GM19035 (cell line): Measurements from ENCODE around the gene ARHGEF10L.
"Not testable (repeated sequence)": the region's sequence is repeated elsewhere in the genome, so short reads cannot be mapped to it uniquely, and the experiment has no call there.

Source experiments
- ATAC-seq: cut with Tn5 transposase; IDR thresholded peaks from one replicate; pipeline ENCODE4 v1.9.1; 2021; ENCODE audit not compliant: unreplicated experiment

The ARHGEF10L gene

DNA sequence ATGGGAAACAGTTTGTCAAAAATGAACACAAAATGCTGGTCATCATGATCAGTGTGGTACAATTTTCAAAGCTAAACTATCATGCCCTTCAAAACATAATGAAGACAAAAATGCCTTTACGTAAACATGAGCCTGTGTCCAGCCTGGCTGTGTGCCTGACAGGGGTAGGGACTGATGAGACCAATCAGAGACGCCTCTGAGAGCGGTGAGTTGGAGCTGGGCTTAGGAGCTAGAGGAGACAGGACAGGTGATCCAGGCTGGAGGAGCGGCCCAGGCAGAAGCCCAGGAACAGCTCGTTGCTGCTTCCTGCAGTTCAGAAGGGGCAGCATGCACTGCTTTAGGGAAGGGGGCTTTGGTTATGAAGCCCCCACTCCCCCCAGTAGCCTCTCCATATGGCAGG lies 70.0 kb downstream of the ARHGEF10L start:
- no peak for ATAC-seq

DNA sequence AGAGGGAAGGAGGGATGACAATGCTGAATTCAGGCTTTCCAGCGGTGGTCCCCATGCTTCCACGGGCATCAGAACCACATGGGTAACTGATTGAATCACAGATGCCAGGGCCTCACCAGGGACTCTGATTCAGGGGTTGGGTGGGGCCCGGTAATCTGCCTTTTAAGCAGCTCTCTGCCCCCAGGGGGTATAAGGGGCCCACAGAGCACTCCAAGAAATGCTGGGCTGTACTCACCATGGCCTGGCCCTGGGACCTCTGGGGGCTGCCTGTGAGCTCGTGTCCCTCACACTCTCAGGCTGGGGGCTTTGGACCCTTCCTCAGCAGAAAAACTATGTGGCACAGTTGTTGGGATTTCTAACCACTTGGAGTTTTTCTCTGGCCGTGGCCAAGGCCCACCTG lies 70.6 kb downstream of the ARHGEF10L start:
- ATAC-seq = no peak

DNA sequence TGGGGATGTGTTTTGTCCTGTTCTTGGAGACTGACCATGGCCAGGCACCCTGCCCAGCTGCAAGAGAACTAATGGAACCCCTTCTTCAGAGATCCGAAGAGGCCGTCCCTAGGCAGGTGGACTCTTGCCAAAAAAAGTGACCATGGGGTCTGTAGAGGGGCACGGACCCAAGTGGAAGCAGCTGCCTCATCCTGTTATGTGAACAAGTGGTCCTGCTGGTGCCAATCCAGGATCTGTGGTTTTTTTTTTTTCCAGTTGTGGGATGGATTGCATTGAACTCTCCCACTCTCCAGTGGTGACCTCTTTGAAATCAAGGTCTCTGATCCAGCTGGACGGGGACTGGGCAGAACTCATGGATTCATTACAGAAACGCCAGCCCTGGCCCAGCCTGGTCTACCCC lies 71.2 kb downstream of the ARHGEF10L start:
- no peak for ATAC-seq

DNA sequence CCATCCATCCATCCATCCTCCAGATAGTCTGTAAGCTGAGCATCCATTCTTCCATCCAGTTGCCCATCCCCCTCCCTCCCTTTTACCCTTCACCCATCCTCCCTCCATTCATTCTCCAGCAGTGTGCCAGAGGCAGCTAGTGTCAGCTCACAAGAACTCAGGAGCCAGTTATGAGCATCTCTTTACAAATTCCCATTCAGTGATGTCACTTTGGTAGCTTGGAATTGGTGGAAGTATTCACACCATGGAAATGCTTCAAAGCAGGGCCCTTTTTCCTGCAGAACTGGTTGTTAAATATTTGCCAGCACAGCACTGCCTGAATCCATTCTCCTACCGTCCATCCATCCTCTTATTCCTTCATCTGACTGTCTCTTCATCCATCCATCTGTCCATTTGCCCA lies 72.5 kb downstream of the ARHGEF10L start:
- no peak for ATAC-seq

DNA sequence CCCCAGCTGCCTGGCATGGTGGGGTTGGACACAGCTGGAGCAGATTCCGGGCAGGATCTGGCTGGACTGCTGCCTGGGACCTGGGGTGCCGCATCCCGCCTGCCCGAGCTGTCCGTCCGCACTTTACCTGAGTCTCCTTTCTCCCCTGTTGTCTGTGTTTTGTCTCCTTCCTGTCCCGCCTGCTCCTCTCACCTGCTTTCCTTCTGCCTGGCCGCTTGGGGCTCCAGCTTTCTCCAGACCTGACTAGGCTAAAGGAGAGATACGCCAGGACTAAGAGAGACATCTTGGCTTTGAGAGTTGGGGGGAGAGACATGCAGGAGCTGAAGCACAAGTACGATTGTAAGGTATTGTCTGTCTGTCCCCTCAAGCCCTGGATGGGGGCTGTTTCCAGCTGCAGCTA lies 73.3 kb downstream of the ARHGEF10L start:
- ATAC-seq = no peak

DNA sequence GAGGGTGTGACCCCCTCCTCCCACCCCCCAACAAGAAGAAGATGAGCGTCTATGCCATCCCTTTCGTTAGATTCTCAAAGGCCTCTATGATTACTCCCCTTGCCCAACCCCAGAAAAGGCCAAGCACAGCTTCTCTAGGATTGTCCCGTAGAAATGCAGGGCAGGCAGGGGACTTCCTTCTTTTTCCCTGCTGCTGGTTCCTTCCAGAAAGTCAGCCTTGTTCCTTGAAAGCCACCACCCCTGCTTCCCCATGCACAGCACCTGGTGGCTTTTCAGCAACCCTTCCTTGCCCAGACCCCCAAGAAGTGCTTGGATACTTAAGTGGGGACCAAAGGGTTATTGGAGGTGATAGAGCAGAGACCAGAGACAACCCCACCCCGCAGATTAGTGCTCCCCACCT lies 75.1 kb downstream of the ARHGEF10L start:
- no peak for ATAC-seq

DNA sequence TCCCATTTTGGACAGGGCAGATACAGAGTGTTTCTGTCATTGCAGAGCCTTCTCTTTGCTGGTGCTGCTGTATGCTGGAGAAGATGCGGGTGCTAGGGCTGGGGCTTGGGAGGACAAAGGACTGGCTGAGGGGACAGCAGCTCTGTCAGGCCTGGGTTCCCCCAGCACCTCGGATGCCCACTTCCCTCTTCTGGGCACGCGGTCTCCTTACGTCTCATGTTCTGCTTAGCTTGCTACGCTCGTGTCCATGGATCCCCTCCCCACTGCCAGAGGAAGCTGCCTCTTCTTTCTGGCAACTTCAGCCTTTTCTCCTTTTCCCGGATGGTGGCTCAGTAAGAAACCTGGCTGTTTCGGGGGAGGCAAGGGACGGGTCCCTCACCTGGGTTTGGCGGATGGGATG lies 75.7 kb downstream of the ARHGEF10L start:
- ATAC-seq = no peak

DNA sequence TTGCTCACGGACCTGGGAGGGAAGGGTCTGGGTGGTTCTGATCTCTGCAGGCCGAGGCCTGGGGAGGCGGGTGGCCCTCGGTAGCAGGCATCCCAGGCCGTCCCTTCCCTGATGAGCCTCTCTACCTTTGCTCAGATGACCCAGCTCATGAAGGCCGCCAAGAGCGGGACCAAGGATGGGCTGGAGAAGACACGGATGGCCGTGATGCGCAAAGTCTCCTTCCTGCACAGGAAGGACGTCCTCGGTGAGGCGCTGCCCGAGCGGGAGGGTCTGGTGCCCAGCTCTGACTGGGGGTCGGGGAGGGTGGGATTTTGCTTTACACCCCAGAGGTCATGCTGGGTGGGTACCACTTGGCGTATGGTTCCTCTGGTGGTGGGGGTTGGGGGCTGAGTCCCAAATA lies 76.5 kb downstream of the ARHGEF10L start:
- no peak for ATAC-seq

DNA sequence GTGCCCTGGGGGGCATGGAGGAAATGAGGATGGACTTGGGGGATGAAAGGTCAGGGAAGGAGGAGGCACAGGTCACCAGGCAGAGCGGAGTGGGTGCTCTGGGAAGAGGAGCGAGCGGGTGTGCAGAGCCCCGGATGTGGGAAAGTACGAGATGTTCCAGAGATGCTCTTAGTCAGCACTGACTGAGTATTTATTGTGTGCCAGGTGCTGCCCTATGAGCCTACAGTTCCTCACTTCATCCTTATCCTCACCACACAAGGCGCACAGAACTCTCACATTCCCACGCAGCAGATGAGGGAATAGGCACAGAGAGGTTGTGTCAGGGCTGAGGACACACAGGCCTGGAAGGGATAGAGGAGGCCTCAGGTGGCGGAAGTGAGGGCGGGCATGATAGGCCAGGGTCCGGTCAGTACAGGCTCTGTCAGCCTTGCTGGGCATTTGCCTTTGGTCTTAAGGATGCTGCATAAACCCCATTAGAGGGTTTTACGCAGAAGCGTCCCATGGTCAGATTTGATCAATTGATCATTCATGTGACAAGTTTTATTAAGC lies 77.3 kb downstream of the ARHGEF10L start:
- ATAC-seq = no peak

DNA sequence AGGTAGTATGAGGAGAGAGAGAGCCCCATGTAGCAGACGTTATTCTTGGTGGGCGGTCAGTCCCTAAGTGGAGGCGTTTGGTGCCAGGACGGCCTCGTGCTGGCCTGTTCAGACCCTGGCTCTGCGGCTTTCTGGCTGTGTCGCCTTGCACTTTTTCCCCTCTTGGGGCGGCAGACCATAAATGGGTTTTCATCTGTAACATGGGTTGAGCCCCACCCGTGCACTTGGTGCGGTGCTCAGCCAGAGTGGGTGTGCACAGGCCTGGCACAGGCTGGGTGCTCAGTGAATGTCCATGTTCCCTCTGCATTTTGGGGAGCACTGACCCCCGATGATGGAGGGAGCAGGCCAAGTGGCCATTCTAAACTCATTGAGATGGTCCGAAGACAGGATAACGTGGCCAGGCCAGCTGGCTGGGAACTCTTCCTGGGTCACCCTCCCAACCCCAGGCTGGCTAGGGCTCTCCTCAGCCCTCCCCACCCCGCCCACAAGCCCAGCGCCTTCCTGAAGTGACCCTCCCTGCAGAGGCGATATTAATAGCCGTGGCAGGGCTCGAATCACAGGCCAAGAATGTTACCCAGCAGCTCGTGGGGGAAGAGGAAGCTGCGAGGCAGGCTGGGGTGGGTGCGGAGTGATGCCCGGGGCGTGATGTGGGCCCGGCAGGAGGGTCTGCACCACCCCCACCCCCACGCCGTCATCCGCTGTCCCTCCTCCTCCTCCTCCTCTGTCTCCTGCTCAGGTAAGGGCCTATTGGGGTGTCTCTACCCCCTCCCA lies 78.5 kb downstream of the ARHGEF10L start:
- no peak for ATAC-seq

DNA sequence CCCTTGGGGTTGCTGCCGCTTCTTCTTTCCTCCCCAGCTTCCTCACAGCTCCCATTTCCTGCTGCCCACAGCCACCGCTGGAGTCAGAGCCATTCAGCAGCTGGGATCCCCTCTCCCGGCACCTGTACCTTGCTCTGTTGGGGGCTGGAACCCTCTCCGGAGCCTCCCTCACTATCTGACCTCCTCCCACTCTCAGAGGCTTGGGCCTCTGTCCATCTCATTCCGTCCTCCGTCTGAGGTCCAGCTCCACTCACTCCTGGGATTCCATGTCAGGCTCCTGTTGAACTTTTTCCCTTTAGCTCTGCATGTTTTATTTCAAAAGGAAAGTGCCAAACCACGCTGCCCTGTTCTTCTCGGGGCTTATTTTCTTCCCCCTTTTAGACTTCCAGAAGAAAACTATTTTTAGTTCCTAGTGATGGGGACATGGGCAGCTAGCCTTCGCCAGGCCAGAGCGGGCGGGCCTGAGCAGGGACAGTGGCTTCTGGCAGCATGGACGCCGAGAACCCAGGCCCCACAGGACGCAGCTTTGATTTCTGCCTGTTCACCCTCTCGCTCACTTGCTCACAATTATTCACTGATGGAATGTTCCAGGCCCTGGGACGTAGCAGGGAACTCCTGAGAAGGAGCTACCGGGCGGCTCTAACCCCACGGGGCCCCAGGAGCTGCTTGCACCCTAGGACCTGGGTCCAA lies 79.2 kb downstream of the ARHGEF10L start:
- no peak for ATAC-seq

DNA sequence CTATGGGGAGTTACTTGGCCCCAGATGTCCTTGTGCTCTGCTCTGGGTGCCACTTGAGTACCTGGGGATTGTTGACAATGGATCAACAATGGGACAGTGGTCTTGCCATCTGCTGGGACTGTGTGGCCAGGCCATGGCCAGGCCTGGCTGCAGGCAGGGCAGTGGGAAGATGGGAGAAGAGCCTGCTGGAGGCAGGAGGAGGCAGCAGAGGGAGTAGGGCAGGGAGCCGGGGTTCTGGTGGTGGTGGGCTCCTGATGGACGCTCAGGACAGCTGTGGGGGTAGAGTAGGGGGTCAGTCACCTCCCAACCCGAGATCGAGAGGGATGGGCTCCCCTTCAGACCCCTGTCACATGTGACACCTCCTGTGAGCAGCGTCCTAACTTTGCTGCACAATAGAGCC lies 81.0 kb downstream of the ARHGEF10L start:
- ATAC-seq = no peak

DNA sequence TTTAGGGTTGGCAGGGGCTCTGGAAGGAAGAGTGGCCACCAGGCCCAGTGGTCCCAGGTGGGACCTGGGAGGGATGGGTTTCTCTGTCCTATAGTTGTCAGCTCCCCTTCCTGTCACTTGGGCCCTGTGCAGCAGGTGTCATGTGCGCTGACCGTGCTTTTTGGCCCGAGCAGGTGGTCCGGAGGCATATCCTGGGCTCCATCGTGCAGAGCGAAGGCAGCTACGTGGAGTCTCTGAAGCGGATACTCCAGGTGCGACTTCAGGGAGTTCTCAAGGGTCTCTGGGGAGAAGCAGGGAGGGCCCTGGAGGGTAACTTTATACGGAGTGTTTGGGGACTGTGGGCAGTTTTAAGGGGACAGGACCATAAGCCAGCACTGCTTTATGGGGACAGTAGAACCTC lies 82.2 kb downstream of the ARHGEF10L start:
- no peak for ATAC-seq

DNA sequence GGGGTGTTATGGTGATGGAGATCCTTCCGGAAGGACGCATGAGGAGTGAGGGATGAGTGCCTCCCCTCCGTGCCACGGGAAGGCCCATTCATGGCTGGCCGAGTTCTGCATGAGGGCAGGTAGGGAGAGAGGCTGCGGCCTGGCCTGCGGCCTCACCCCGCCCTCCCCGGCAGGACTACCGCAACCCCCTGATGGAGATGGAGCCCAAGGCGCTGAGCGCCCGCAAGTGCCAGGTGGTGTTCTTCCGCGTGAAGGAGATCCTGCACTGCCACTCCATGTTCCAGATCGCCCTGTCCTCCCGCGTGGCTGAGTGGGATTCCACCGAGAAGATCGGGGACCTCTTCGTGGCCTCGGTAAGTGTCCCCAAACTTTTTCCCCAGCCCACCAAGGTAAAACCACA lies 83.3 kb downstream of the ARHGEF10L start:
- ATAC-seq = no peak

DNA sequence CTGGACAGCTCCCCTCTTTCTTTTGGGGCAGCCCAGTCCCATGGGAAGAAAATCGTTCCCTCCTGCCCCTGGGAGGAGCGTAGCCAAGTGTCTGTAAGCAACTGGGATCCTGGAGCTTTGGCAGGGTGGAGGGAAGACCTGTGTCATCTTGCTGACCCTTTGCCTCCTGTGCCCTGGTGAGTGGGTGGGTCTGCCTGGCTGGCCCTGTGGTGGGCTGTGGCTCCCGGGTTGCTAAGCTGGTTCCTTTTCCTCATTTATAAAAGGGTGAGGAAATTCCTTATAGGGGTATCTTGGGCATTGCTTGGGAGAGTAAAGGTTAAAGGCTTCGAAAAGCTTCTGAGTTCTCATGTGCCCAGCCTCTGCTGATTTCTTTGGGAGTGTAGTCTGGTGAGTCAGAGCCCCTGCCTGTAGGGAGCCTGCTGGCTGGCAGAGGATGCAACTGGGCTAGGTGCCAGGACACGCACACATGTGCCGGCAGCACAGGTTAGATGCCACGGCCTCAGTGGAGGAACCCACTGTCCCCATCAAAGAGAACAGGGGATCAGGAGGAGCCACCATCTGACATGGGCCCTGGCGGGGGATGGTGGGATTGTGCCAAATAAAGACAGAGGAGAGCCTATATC lies 85.2 kb downstream of the ARHGEF10L start:
- no peak for ATAC-seq

DNA sequence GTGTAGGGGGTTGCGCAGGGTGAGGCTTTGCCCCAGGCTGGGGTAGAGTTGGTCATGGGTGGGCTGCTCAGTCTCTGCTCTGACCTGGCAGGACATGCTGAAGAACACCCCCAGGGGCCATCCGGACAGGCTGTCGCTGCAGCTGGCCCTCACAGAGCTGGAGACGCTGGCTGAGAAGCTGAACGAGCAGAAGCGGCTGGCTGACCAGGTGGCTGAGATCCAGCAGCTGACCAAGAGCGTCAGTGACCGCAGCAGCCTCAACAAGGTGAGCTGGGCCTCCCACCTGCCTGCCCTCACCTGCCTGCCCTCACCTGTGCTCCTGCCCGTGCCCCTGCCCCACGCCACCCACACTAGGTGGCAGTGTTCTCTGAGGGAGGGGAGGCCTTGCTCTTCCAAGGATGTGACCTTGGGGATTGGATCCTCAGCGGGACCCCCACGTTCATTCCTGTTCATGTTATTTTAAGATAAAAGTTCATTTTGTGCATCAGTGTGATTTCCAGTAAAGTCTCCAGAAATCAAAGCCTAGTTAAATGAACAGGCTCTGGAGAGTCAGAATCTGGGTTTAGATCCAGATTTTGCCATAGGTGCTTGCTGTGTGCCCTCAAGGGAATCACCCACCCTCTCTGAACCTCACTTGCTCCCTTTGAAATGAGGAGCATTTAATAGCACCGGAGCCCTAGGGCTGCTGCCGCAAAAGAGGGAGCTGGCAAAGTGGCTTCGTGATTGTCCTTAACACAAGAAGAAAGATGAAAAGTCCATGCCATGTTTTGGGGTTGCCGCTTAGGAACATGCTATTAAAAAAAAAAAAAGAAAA lies 87.9 kb downstream of the ARHGEF10L start:
- no peak for ATAC-seq

DNA sequence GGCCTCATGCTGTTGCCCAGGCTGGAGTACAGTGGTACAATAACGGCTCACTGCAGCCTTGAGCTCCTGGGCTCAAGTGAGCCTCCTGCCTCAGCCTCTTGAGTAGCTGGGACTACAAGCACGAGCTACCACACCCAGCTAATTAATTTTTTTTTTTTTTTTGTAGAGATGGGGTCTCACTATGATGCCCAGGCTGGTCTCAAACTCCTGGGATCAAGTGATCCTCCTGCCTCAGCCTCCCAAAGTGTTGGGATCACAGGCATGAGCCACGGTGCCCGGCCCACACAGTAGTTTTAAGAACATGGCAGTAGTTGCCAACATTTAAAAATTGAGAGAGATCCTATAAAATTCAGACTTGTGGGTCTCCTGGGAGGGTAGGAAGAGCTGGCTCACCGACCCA lies 89.5 kb downstream of the ARHGEF10L start:
- not testable (repeated sequence) for ATAC-seq

DNA sequence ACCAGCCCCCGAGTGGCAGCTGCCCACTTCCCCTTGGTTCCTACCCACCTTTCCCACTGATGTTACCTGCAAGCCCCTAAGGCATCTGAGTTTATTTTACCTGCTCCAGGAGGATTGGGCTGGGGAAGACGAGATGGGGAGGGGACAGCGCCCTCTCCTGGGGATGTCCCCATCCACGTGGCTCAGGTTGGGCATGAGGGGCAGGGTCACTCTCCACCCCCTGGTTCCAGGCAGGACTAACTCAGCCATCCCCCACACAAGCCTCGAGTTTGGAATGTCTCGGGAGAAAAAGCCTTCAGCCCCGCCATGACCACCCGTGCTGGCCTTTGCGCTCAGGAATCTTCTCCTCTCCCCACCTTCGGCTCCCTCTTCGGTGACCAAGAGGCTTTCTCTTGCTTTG lies 90.0 kb downstream of the ARHGEF10L start:
- no peak for ATAC-seq

DNA sequence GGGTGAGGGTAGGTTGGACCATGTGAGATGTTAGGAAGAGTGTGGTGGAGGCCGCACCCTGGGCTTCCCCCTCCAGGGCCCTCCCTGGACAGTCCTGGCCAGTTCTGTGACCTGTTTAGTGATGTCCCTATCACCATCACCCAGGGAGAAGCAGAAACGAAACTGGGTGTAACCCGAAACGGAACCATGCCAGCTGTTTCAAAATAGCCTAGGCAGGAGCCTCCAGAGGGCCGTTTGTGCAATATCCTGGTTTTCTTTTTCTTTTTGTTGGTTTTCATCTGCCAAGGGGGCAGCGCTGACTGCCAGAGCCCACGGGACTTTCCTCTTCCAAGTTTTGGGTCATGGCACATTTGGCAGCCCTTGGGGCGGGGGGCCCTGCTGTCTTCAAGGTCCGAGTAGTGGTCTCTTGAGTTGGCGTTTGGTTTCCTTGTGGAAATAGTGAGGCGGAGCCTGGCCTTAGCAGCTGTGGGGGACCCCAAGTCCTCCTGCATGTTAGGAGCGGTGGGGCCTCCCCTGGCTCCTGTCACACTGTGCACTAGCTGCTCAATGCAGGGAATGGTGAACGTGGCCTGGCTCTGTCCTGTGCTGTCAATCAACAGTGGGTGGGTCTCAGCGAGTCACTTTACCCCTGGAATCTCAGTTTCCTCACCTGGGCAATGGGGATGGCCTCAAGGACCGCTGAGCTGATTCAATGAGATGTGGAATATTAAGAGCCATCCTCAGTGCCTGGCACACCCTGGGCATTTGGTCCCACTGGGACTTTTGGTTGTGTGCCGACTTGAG lies 90.7 kb downstream of the ARHGEF10L start:
- ATAC-seq = no peak

DNA sequence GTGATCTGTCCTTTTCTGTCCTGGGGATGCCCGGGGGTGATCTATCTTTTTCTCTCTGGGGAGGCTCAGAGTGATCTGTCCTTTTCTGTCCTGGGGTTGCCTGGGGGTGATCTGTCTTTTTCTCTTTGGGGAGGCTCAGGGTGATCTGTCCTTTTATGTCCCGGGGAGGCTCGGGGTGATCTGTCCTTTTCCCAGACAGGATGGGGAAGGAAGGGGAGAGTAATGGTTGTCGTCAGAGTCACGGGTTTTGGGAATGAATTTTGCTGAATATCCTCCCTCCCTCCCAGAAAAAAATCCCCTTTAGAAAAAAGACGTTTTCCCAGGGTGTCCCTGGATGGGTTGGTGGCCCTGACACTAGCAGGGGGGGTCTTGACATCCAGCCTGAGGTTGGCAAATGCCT lies 91.5 kb downstream of the ARHGEF10L start:
- ATAC-seq = no peak
